Body of pancreas (tissue), 2 donors: ENCODE results near the gene PAPOLB. TPM values are rescaled to one million over a fixed set of nuclear protein-coding genes. Genes with fewer than 3 reads are reported as not detected.

Experiments
- small RNA-seq: library from RNA; depleted of rRNA; stranded (forward); fragments of <200 nt; gene quantifications from one replicate; pipeline ENCODE3, GENCODE V24; 2016
- total RNA-seq, 2 donors: library from RNA; depleted of rRNA; stranded (reverse); fragments of >200 nt; gene quantifications; one replicate each; pipeline ENCODE4 v1.1.0, GENCODE V29; 2016

PAPOLB gene
- total RNA-seq, 2 donors from 2014 or later: under 0.01 TPM; not detected in 1

Small RNA genes within 50 kb of the gene (small RNA-seq; reads per million reads assigned to genes)
- not detected for gene RF00019

Other genes with a start within 250 kb of the PAPOLB start
- gene FOXK1, start 179.7 kb downstream of the PAPOLB start, total RNA-seq: 10 to 100 TPM; 16.2 to 17.6 TPM
- gene AP5Z1, start 86.4 kb downstream of the PAPOLB start, total RNA-seq: 10 to 100 TPM; 20.2 to 23.4 TPM
- 10 to 100 TPM in 1 of 2 donors, 1 to 10 TPM in 1; 2.1 to 29.0 TPM for gene RADIL, start 21.7 kb upstream of the PAPOLB start, total RNA-seq
- gene MMD2, start 97.2 kb upstream of the PAPOLB start, total RNA-seq: not detected
- gene RBAK, start 183.8 kb upstream of the PAPOLB start, total RNA-seq: 1 to 10 TPM; 7.6 to 7.8 TPM